Measurements from ENCODE around the gene VWF.

VWF gene

DNA sequence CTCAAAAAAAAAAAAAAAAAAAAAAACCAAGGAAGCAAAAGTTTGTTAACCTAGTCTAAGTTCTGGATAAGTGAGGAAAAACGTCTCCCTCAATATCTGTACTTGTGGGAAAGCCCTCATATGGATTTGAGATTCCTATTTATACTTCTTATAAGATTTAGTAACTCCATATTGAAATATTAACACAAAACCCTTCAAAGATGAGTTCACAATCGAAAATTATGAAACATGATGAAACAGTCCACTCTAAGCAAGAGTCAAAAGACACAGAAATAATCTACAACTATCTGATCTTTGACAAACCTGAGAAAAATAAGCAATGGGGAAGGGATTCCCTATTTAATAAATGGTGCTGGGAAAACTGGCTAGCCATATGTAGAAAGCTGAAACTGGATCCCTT is 25.2 kb downstream of the VWF start:
- no peak for DNase-seq

DNA sequence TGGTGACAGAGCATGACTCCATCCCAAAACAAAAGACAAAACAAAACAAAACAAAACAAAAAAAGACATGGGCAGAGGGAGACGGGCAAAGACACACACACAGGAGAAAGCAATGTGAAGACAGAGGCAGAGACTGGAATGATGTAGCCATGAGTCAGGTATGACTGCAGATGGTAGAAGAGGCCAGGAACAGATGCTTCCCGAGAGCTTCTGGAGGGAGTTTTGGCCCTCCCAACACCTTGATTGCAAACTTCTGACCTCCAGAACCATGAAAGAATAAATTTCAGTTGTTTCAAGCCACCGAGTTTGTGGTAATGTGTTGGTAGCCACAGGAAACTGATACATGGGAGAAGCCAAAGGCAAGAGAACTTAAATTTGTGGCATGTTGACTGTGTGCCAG is 27.1 kb downstream of the VWF start:
- DNase-seq = no peak

DNA sequence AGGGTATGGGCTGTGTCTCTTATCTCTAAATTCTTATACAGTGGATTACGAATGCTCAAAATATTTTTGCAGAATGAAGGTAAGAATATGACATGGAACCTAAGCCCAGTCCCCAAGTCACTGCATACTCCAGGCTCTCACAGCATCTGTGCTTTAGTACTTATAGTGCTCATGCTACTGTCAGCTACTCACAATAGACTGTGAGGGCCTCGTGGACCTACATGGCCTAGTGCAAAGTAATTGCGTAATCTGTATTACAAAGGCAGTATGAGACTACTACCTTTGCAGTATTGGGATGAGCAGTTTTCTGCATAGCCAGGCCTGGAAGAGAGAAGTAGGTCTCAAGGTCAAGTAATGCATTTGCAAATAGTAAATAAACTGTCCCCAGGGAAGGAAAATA is 27.9 kb downstream of the VWF start:
- no peak for DNase-seq

DNA sequence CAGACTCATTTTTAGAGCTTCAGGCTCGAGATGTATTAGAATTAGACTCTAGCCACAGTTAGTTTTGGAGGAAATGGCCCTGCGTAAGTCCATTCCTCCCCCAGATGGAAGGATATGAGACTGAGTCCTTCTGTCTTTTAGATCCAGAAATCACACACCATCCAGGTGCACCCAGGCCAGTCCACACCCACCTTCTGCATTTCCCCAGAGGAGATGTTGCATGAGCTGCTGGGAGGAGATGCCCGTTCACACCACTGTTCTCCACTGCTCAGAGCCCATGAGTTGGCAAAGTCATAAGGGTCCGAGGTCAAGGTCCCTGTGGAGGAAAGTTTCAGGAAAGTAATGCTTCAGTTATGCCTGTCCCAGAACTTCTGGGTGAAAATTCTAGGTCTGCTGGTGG is 29.2 kb downstream of the VWF start:
- no peak for DNase-seq

DNA sequence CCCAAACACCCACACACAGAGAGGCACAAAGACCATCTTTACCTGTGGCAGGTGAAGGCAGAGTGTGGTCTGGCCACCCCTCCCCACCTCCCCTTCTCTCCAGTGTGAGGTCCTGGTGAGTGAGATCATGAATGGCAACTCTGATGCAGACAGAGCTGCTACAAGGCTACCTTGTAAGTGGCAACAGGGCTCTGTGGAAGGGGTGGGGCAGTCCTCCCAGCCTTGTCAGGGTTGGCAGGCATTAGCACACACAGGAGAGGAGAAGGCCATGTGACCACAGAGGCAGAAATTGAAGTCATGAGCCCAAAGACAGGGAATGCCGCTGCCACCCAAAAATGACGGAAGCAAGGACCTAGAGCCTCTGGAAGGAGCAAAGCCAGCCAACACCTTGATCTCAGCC is 30.7 kb downstream of the VWF start:
- DNase-seq = no peak

DNA sequence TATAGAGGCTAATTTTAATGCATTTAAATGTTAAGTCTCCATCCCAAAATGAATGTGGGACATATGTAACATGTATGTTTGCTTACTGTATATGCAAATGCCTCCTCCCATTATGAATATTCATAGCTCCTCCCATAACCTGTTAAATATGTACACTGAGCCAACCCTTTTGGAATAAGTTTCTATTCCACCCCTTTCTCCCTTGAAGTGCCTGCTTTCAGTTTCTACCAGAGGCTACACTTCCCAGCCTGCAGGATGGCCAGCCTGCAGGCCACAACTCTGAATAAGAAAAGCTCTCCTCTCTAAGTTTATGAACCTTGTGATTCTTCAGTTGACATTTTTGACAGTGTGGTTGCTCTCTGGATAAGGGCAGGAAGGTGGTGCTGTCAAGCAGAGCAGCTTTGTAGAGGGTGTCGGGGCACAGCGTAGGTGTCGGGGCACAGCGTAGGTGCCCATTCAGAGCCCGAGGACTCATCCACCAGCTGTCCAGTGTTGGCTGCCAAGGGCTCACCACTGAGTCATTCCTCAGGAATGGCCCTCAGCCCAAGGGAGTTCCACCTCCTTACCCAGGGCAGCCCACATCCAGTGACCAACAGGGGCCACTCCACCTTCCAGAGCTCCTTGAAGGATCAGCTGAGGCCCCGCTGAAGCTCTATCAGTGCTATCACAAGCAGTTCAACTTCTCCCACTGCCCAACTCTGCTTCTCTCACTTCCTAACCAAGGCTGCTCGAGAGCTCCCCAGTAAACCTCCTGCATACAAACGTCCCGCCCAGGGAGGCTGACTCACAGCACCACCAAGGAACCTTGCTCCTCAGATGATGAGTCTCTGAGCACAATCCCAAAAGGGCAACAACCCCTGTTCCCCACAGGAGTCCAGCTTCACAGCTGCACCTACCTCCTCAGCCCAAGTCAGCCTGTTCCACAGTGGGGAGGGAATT is 31.4 kb downstream of the VWF start:
- DNase-seq = no peak

DNA sequence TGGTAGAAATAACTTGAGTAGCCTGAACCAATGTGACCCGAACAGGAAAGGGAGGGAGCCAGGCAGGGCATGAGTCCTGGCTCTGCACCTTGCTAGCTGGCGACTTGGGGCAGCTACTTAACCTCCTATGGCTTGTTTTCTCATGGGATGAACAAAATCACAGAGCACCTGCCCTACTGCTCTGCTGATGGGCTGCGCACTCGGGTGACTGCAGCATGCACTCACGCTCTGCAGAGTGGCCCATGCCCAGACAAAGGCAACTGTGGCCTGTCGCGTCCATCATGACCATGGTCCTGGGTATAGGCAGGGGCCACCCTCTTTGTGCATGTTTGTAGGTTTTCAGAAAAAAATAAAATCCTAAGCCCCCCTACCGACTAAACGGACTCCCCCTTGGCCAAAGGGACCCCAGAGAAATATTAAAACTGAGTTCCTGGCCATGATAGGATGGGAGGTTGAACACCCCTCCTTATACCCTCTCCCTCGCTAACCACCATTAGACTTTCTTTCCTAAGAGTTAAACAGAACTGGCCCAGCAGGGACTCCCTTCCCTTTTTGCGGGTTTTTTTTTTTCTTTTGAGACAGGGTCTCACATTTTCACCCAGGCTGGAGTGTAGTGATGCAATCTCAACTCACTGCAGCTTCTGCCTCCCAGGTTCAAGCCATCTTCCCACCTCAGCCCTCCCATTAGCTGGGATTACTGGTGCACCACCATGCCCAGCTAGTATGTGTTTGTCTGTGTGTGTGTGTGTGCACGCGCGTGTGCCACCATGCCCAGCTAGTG is 32.5 kb downstream of the VWF start:
- no peak for DNase-seq

DNA sequence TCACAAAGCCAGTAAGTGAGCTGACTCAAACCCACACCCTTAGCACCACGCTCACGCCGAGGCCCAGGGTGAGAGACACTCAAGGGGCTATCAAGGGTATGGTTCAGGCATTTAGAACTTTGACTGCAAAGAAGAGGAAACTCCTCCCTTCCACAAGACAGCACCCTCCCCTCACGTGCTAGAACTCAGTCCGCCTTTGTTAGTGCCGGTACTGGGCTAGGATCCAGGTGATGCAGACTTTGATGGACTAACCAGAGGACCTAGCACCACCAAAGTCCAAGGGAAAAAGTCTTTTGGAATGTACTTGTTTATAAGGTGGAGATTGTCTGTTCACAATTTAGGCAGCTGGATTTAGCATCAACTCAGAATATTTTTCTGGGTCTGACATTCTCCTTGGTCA is 33.7 kb downstream of the VWF start:
- no peak for DNase-seq

DNA sequence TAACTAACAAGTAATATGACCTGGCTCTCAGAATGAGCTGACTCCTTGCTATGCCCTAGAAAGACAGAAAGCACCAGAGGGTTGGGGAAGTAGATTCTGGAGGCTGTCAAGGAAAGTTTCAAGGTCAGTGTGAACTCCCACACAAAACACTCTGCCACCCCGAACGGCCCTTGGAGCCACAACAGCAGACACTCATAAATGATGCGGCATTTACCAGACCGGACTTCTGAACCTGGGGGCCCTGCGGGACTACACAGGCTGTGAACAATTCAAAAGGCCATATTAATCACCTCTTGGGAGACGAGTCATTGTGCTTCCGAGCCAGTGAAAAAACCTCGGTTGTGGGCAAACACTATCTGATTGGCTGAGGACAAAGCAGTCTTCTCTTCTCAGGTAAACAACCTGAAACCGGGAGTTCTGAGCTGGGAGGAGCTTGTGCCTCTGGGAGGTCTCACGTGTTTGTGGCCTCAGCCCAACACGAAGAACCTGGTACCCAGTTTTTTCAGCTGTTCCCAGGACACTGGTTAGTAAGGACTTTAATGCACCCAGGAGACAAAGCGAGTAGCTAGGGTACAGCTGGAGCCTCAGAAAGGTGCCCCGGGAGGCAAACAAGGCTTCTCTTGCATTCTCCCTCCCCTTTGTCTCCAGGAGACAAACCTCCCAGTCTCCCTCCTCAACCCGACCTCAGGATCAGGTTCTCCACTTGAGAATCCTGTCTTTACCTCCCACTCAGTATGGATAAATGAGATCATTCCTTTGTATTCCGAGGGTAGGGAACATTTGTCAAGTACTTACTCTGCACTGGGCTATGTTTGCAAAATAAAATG is 35.3 kb downstream of the VWF start:
- DNase-seq = peak; percentile 92

DNA sequence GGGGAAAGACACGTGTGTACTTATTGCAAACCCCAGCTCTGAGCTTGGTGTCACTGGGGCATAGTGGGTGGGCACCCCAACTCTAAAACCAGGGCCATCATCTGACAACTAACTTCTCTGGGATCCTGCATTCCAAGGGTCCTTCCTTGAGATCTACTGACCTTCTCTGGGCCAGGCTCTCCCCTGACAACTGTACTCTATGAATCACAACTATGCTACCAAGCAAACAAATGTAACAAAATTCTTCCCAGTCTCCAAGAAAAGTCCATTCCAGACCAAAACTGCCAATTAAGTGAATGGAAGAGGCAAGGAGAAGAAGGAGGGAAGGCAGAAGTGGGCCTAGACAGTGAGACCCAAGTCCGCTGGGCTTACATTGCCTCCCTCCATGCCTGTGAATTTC is 38.2 kb downstream of the VWF start:
- no peak for DNase-seq

DNA sequence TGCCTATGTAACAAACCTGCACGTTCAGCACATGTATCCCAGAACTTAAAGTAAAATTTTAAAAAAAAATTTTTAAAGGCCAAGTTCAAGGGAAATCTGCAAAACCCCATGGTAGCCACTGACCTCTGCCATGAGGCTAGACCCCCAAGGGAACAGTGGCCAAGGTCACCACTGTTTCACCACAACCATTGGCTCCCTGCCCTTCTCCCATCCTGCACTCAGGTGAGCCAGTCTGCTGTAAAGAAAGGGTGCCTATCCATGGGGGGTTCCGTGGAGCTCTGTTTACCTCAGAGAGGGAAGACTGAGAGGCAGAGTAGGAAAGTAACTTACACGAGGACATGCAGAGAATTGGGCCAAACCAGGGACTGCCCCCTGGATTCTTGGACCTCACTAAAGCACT is 38.6 kb downstream of the VWF start:
- no peak for DNase-seq

DNA sequence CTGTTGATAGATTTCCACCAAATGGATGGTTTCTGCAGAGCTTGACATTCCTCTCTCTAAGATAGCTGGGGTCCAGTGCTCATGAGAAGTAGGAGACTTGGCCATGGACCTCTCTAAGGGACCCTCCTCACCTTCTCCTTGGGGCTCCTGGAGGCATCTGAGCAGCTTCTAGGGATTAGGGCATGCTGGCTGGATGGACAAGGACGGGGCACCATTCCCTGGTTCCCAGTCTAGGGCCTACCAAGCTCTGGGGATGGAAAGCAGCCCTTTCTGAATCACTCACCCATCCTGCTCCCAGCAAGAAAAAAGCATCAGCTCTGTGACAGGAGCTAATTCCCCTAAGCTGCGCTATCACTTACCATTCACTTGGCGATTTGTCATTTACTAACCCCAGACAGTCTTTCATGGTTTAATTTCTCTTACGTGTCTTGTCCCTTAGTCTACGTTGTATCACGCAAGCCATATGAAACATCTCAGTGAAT is 39.5 kb downstream of the VWF start:
- DNase-seq = no peak

DNA sequence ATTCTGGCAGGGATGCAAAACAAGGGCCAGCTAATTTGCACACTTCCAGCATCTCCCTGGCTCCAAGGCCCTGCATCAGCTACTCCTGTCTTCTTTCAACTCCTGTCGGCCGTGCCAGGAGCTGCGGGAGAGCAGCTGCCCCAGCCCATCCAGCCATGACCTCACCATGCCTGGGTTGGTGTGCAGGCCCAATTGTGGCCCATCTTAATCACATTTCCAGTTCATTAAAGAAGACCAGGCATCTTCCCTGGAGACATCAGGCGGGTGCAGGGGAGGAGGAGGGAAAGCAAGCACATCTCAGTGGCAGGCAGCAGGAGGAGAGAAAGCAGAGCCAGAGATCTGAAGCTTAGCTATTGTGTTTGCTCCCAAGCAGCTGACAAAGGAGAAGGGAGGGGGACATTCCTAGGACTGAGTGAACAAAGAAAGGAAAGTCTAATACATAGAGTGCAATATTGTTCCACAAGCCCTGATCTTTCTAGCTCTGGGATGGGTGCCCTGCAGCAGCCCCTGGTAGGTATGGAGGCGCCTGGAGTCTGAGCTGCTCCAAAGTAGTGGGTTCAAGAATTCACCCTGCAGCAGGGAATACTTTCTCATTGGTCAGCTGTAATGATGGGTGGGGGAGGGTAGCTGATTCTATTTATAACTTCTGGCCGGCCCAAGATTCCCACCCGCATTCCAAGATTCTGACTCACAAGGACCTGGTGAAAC is 40.1 kb downstream of the VWF start:
- DNase-seq = no peak

DNA sequence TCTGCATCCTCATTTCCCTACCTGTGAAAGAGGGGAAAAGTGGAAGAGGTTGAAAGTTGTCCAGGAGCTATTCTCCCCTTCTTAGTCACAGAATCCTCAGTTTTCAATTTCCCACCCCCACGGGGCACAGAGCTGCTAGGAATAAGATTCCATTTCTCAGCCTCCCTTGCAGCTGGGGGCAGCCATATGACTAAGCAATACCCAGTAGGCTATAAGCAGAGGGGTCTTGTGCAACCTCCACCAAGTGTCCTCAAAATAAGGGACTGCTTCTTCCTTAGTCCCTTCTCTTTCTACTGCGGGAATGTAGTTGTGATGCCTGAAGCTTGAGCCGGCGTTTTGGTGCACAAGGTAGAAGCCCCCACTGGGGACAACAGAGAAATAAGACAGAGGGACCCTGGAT is 40.9 kb downstream of the VWF start:
- no peak for DNase-seq

DNA sequence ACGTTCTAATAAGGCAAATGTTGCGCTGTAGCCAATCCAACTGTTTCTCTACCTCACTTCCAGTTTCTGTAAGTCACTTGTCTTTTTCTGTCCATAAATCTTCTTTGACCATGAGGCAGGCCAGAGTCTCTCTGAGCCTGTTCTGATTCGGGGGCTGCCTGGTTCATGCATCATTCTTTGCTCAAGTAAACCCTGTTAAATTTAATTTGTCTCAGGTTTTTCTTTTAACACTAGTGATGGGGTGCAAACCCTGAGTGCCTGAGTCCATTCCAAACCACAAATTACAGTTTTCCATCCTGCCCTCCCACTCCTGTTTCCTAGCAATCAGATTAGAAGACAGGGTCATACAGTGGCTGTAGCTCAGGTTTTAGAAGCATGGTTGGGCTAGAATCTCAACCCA is 41.9 kb downstream of the VWF start:
- no peak for DNase-seq

DNA sequence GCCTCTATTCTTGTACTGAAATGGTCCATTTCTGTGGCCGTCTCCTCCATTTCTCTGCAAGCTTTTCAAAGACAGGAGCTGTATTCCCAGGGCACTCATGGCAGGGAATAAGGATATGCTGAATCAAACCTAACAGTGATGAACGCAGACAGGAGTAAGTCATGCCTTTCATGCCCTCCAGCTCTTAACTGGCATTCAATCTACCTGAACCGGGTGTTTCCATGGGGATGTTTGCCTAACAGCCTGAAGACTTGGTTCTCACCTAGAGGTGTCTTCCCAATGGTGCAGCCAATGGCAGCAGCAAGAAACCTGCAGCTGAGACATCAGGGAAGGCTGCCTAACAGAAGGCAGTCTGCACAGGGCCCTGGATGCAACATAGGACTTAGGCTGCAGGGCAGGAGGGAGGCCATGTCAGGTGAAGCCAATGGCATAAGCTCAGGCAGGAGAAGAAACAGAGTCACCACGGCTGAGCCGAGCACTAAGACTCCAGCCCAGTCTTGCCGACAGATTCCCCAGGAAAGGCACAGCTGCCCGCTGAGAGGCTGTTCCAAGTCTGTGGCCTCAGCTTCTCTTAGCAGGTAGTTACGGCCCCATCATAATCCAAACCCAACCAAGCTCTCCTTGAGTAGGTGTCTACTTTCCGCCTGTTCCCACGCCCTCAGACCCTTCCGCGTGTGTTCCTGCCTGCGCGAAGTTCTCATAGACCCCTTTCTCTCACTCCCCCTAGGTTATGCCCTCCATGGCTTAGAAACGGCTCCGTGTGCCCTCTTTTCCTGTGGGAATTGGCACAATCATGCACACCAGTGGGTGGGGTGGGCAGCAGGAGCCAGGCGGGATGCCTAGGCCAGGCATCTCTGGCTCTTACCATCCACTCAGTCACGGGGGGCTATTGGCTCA is 44.1 kb downstream of the VWF start:
- no peak for DNase-seq

DNA sequence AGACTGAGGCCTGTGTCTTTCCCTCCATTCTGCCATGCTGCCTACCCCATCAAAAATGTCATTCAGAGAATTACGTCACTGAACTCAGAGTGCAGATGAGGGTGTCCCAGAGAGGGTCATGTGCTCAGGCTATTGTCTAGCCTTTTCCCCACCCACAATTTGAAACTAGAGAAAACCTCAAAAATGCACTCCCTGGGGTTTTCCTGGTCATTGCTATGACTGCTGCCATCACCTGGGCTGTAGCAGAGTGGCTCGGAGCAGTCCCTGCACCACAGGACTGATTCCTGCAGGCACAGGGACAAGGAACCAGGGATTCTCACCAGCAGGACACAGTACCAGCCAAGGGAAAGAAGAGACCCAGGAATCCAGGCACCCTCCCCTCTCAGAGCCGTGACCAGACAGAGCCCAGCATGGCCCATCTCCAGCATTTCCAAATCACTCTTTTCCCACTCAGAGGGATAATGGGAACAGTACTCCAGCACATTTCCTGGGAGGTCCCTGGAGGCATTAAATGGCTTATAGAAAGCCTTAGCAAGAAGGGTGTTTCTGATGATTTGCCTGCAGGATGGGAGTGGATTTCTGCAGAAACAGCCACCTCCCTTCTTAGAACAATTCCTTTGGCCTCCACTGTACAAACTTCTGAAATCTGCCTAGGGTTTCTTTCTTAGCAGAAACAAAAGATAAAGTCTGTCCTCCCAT is 45.9 kb downstream of the VWF start:
- DNase-seq = no peak

DNA sequence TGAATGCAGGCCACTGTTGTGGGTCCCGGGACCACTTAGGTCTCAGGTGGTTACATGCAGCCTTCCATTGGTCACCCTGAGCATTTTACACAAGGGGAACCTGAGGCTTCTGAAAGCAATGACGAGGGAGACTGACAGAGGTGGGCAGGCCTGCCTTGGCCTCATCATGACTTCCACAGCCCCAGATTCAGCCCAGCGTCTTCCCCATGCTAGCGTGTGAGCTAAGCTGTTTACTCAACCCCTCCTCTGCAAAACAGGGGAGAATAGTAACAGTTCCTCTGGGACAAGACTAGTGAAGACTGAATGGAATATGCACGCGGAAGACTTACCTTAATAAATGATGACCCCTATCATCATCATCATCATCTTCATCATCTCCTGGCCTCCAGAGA is 46.8 kb downstream of the VWF start:
- no peak for DNase-seq

DNA sequence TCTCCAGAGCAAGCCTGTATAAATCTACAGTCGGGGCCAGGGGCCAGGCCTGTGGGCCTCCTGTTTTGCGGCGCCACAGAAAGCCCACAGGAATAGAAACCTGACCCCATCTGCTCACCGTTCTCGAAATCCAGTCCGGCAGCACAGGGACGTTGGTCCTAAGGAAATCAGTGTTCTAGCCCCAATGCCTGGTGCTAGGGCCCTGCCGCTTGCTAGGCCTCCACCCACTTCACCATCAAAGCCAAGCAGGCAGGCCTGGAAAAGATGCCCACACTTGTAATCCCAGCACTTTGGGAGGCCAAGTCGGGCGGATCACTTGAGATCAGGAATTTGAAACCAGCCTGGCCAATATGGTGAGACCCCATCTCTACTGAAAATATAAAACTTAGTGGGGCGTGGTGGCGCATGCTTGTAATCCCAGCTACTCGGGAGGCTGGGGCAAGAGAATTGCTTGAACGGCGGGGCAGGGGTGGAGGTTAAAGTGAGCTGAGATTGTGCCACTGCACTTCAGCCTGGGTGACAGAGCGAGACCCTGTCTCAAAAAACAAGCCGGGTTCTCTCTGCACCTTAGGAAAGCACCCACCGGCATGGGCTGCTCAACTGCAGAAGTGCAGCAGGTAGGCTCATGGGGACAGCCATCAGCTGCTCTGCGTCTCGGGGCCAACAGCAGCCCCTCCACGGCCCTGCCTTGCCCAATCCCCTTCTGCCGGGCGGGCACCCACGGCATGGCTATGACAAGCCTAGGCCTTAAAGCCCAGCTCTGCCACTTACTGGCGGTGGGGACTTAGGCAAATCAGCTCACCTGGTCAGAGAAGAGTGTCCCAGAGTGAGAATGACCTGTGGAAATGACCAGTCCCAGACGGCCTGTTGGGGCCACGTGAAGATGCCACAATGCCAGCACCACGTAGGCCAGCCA is 47.4 kb downstream of the VWF start:
- DNase-seq = no peak

DNA sequence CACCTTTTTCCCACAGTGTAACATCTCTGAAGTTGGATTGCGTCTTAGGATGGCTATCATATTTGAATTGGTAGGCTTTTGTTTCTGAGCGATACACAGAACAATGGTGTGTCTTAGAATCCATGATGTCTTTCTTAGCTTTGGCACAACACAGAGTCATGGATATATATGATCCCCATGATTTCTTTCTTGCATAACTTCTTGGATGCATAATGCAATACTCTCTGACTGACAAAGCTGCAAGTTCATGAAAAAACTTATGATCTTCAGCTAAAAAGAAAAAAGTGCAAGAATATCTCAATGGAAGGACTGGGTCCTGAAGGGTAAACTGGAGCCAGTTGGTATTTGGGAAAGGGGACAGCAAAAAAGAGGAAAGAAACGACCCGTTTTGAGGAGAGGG is 48.1 kb downstream of the VWF start:
- no peak for DNase-seq
